Transverse colon (tissue), 4 donors: ENCODE results near the gene CLIC5. TPM values are rescaled to one million over a fixed set of nuclear protein-coding genes. Genes with fewer than 3 reads are reported as not detected.

ENCODE experiments used
- DNase-seq: peaks from one replicate; pipeline ENCODE4 v3.0.0-alpha.2; 2019
- H3K27ac ChIP-seq, 4 donors: fragments of 200-600 bp; sonication (generic); 2 replicates each; pipeline ENCODE4 v1.5.1; 2016 to 2018; ENCODE audit warnings: inconsistent platforms in 4 of 4
- H3K27me3 ChIP-seq: fragments of 200-600 bp; sonication (generic); 2 replicates; pipeline ENCODE4 v1.5.1; 2017; ENCODE audit warnings: inconsistent platforms
- H3K36me3 ChIP-seq, 4 donors: fragments of 200-600 bp; sonication (generic); 2 replicates each; pipeline ENCODE4 v1.5.1; 2017 to 2019; ENCODE audit warnings: inconsistent platforms in 4 of 4
- H3K4me1 ChIP-seq, 4 donors: fragments of 200-600 bp; sonication (generic); 2 replicates each; pipeline ENCODE4 v1.5.1; 2017 to 2020; ENCODE audit warnings: inconsistent platforms in 4 of 4
- H3K4me3 ChIP-seq, 4 donors: fragments of 200-600 bp; sonication (generic); 1 replicate in 1 of 4; 2 replicates in 3 of 4; pipeline versions ENCODE4 v1.5.1 to v1.6.1; 2017 to 2019; ENCODE audit warnings: inconsistent platforms in 4 of 4
- H3K9me3 ChIP-seq, 2 donors: fragments of 200-600 bp; sonication (generic); 2 replicates each; pipeline ENCODE4 v1.5.1; 2017 to 2019; ENCODE audit warnings: inconsistent platforms in 2 of 2
- EP300 ChIP-seq: sonication (generic); formaldehyde crosslinking; IDR thresholded peaks from one replicate; pipeline ENCODE4 v1.6.1; 2017; ENCODE audit warnings: antibody characterized with exemption, low read depth
- POLR2A ChIP-seq: fragments of 450-650 bp; IDR thresholded peaks from one replicate; pipeline ENCODE4 v1.6.1; 2016; ENCODE audit warnings: antibody characterized with exemption, mild to moderate bottlenecking, moderate library complexity
- POLR2AphosphoS5 ChIP-seq, 3 donors: sonication (generic); formaldehyde crosslinking; IDR thresholded peaks; one replicate each; pipeline ENCODE4 v1.6.1; 2016; ENCODE audit warnings: antibody characterized with exemption in 3 of 3
- WGBS, 2 donors: methylation state at CpG; one replicate each; pipeline ENCODE4 v1.1.5; 2018; ENCODE audit warnings: low coverage in 1 of 2; 5-methylcytosine and 5-hydroxymethylcytosine counted together
- in situ Hi-C, 4 donors: fragments of 200-750 bp; cut with MboI; loops; one replicate each; pipeline versions ENCODE4 v1.15.0 to v1.15.1; 2017; ENCODE audit warnings: low sequenced_read_pairs in 3 of 4, low pct_ligation_motif_present in 1 of 4, low pct_unique_long_range_greater_than_20kb in 1 of 4
- intact Hi-C: fragments of 100-400 bp; cut with DNase I; formaldehyde crosslinking; loops from one replicate; pipeline ENCODE4 v1.15.1; 2023; ENCODE audit warnings: low total_unique reads
- total RNA-seq, 4 donors: library from RNA; depleted of rRNA; stranded (reverse); fragments of >200 nt; gene quantifications; one replicate each; pipeline ENCODE4 v1.1.0, GENCODE V29; 2016
- TF ChIP-seq, protein P1 (sequence below), 5 experiments: fragments of 200-600 bp in 3 of 5; fragments of 450-650 bp in 2 of 5; sonication (generic) in 3 of 5; IDR thresholded peaks; 1 replicate in 2 of 5; 2 replicates in 3 of 5; pipeline ENCODE4 v1.5.1; 2016 to 2017; ENCODE audit warnings: antibody characterized with exemption in 5 of 5, inconsistent platforms in 3 of 5, mild to moderate bottlenecking in 2 of 5, moderate library complexity in 1 of 5

The CLIC5 gene
- total RNA-seq, 4 donors from 2014 or later = 5.0 to 222 (median 149) TPM

DNA sequence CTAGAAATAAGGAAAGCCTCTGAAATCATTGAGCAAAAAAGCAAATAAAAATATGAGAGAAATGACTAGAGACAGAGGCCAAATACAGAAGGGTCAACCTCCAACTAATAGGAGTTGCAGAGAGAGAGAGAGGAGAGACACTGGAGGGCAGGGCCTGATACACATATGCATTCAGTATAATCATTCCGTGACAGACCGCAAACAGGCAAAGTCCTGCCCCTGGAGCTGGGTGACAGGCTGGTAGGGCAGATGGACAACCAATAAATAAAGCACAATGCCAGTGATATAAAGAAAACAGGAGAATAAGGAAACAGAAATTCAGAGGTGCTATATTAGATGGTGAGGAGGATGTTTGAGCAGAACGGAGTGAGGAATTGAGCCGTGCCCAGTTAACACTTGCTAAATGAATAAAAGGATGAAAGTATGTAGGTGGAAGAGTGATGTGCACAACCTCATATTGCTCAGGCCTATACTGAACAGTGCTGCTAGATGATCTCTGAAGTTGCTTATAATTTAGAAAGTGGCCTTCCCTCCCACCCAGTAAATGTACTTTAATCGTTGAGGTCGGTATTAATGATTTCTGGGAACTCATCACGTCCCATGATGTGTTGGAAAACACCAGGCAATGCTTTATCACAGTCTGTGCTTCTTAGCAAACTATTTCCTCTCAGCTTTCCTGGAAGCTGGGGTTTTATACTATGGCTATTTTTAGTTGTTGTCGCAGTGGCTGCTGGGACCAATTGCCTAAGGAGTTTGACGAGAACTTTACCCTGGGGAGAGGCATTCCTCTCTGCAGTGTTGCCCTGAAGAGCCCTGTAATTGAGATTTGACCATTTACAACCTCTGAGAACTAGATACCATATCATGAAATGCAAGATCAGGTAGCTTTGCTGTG is 37.6 kb upstream of the CLIC5 start:
- peak overlapping the region; percentile 83 to 88 (median 86) for H3K27ac ChIP-seq
- intact Hi-C loops = no loop called here
- peak; percentile 64 for DNase-seq
- WGBS, 2 donors = 17 to 31% methylated on average over 5 to 9 of the region's 9 CpGs
- in situ Hi-C loops = no loop called here
- H3K9me3 ChIP-seq = no peaks in the 10 kb centered on the region
- H3K36me3 ChIP-seq = no peaks in the 10 kb centered on the region
- TF ChIP-seq POLR2A (peak; percentile 80), EP300 (no peak), POLR2AphosphoS5 (IDR thresholded peaks at IDR 0.05) (peak; percentile 53 to 85 (median 82))
- TF ChIP-seq, protein P1, sequence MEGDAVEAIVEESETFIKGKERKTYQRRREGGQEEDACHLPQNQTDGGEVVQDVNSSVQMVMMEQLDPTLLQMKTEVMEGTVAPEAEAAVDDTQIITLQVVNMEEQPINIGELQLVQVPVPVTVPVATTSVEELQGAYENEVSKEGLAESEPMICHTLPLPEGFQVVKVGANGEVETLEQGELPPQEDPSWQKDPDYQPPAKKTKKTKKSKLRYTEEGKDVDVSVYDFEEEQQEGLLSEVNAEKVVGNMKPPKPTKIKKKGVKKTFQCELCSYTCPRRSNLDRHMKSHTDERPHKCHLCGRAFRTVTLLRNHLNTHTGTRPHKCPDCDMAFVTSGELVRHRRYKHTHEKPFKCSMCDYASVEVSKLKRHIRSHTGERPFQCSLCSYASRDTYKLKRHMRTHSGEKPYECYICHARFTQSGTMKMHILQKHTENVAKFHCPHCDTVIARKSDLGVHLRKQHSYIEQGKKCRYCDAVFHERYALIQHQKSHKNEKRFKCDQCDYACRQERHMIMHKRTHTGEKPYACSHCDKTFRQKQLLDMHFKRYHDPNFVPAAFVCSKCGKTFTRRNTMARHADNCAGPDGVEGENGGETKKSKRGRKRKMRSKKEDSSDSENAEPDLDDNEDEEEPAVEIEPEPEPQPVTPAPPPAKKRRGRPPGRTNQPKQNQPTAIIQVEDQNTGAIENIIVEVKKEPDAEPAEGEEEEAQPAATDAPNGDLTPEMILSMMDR (IDR thresholded peaks at IDR 0.05) = no peak
- H3K27me3 ChIP-seq = no peaks in the 10 kb centered on the region
- H3K4me1 ChIP-seq = peaks cover 6 to 50% (median 32%) of the 10 kb centered on the region in 4 donors
- no peak overlapping the region for H3K4me3 ChIP-seq

DNA sequence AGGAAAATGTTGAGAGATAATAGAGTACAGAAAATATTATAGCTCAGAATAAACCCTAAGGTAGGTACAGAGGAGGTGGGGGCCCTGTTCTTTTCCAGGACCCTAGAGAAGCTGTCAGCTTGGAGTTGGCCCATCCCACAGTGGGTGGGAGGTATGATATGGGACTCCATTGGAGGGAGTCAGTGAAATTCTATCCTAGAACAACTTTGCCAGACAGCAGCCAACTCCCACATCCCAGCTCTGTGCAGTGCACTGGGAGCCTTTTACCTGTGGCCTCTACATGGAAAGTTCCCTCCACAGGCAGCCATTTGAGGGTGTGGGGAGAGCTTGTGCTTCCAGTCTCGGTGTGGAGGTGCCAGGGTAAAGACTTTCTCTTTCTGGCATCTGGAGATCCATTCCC is 36.8 kb upstream of the CLIC5 start:
- no peak overlapping the region for H3K4me3 ChIP-seq
- no peaks in the 10 kb centered on the region for H3K9me3 ChIP-seq
- in situ Hi-C loops (no loop called here), intact Hi-C loops (no loop called here)
- TF ChIP-seq POLR2A (no peak), POLR2AphosphoS5 (IDR thresholded peaks at IDR 0.05) (no peak), EP300 (no peak)
- TF ChIP-seq, protein P1 (IDR thresholded peaks at IDR 0.05) = no peak
- no peak for DNase-seq
- H3K27me3 ChIP-seq = no peaks in the 10 kb centered on the region
- WGBS, 2 donors = 33 to 67% methylated on average over 1 of the region's 1 CpG
- H3K36me3 ChIP-seq = no peaks in the 10 kb centered on the region
- H3K4me1 ChIP-seq = peaks cover 6 to 50% (median 32%) of the 10 kb centered on the region in 4 donors
- peak overlapping the region; percentile 83 to 88 (median 86) for H3K27ac ChIP-seq

DNA sequence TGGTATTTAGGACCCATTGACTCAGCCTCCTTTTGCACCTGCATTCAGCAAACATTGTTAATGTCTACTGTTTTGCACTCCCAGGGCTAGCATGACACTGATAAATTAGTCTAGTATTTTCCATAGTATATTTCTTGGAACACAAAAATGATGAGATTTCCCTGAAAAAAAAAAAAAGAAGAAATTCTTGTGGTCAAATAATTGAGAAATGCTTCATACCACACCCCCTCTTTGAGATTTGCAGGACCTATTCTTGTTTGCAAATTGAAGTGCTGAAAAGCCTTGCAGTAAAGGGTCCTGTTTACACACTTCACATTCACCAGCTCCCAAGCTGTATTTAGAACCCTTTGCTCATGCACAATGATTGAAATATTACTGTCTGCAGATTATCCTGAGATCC is 36.3 kb upstream of the CLIC5 start:
- no peak for TF ChIP-seq POLR2A
- no peaks in the 10 kb centered on the region for H3K36me3 ChIP-seq
- no peak overlapping the region for H3K4me3 ChIP-seq
- H3K27ac ChIP-seq = peak overlapping the region; percentile 83 to 88 (median 86)
- intact Hi-C loops (no loop called here), in situ Hi-C loops (no loop called here)
- DNase-seq = no peak
- peaks cover 6 to 51% (median 32%) of the 10 kb centered on the region in 4 donors for H3K4me1 ChIP-seq
- no peaks in the 10 kb centered on the region for H3K27me3 ChIP-seq
- H3K9me3 ChIP-seq = no peaks in the 10 kb centered on the region

DNA sequence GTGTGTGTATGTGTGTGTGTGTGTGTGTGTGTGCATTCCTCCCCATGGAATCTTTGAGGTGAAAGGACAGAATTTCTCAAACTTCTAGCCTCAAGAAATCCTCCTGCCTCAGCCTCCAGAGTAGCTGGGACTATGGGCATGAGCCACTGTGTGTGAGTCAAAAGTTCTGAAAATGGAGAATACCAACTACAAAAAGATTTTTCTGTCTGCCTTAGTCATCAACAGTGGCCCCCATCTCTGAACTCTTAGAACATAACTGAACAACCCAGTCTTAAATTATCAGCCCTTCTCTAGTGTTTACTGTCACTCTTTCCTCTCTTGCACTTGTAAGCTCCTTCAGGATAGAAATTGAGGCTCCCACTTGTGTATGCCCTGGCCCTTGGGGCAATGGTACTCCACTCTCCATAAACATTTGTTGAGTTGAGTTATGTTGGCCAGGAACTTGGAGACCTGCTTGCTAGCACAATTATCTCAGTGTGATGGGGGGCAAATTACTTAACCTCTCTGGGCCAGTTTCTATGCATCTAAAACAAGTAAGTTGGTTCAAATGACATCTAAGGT is 35.3 kb upstream of the CLIC5 start:
- no peaks in the 10 kb centered on the region for H3K27me3 ChIP-seq
- no peaks in the 10 kb centered on the region for H3K9me3 ChIP-seq
- H3K4me1 ChIP-seq = peaks cover 6 to 58% (median 32%) of the 10 kb centered on the region in 4 donors
- H3K27ac ChIP-seq = no peak overlapping the region
- intact Hi-C loops = no loop called here
- no peak for DNase-seq
- no peaks in the 10 kb centered on the region for H3K36me3 ChIP-seq
- TF ChIP-seq POLR2A = no peak
- TF ChIP-seq, protein P1 (IDR thresholded peaks at IDR 0.05) = no peak
- no peak for TF ChIP-seq EP300
- no peak for TF ChIP-seq POLR2AphosphoS5 (IDR thresholded peaks at IDR 0.05)
- no peak overlapping the region for H3K4me3 ChIP-seq
- in situ Hi-C loops = no loop called here
